HEK293T (cell line): ENCODE data around the gene RAP2B.

Source experiments
- ARNT ChIP-seq: fragments of 450-650 bp; IDR thresholded peaks from 2 replicates; pipeline ENCODE4 v1.6.1; 2017; ENCODE audit warnings: mild to moderate bottlenecking
- BHLHE40 ChIP-seq: fragments of 450-650 bp; IDR thresholded peaks from 2 replicates; pipeline ENCODE4 v1.6.1; 2016; ENCODE audit warnings: mild to moderate bottlenecking, moderate library complexity, borderline replicate concordance
- ELF4 ChIP-seq: fragments of 450-650 bp; IDR thresholded peaks from 2 replicates; pipeline ENCODE4 v1.6.1; 2017; ENCODE audit warnings: antibody characterized with exemption
- FOXA1 ChIP-seq: fragments of 450-650 bp; IDR thresholded peaks from 2 replicates; pipeline ENCODE4 v1.6.1; 2016; ENCODE audit warnings: mild to moderate bottlenecking
- FOXK2 ChIP-seq: fragments of 450-650 bp; IDR thresholded peaks from 2 replicates; pipeline ENCODE4 v1.6.1; 2016; ENCODE audit warnings: mild to moderate bottlenecking
- FOXM1 ChIP-seq: fragments of 450-650 bp; IDR thresholded peaks from 2 replicates; pipeline ENCODE4 v1.6.1; 2017; ENCODE audit warnings: mild to moderate bottlenecking, borderline replicate concordance
- HDGF ChIP-seq: fragments of 450-650 bp; IDR thresholded peaks from 2 replicates; pipeline ENCODE4 v1.6.1; 2017; ENCODE audit warnings: antibody characterized with exemption, borderline replicate concordance
- LEF1 ChIP-seq: fragments of 450-650 bp; IDR thresholded peaks from 2 replicates; pipeline ENCODE4 v1.6.1; 2017; ENCODE audit warnings: mild to moderate bottlenecking, borderline replicate concordance
- NFRKB ChIP-seq: fragments of 450-650 bp; IDR thresholded peaks from 2 replicates; pipeline ENCODE4 v1.6.1; 2016; ENCODE audit warnings: mild to moderate bottlenecking, moderate library complexity
- PKNOX1 ChIP-seq: fragments of 450-650 bp; IDR thresholded peaks from 2 replicates; pipeline ENCODE4 v1.6.1; 2016
- SP1 ChIP-seq: fragments of 450-650 bp; IDR thresholded peaks from 2 replicates; pipeline ENCODE4 v1.6.1; 2017
- SUZ12 ChIP-seq: fragments of 450-650 bp; IDR thresholded peaks from 2 replicates; pipeline ENCODE4 v1.6.1; 2016; ENCODE audit warnings: mild to moderate bottlenecking
- TARDBP ChIP-seq: fragments of 450-650 bp; IDR thresholded peaks from 2 replicates; pipeline ENCODE4 v1.6.1; 2016
- ZNF384 ChIP-seq: fragments of 450-650 bp; IDR thresholded peaks from 2 replicates; pipeline ENCODE4 v1.6.1; 2016

DNA sequence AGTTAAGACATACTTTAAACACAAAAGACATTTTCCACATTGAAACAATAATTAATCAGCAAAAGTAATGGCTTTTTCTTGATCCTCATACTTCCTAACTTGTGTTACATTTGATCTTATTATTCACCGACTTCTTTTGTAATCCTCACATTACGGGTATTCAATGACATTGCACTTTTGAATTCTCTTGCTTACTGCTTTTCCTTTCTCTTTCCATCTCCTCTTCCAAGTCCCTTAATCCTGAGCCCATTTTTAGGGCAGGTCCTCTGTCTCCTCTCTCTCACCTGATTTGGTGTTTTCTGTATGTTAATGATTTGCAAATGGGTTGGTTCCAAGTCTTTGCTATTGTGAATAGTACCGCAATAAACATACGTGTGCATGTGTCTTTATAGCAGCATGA lies 48.5 kb upstream of the RAP2B start:
- TF ChIP-seq SP1: no peak
- no peak for TF ChIP-seq ELF4
- no peak for TF ChIP-seq ZNF384
- TF ChIP-seq TARDBP: no peak
- TF ChIP-seq FOXA1: no peak
- TF ChIP-seq SUZ12: no peak
- TF ChIP-seq HDGF: no peak
- TF ChIP-seq FOXM1: no peak
- TF ChIP-seq BHLHE40: no peak
- TF ChIP-seq NFRKB: no peak
- no peak for TF ChIP-seq PKNOX1
- no peak for TF ChIP-seq LEF1
- TF ChIP-seq FOXK2: no peak
- no peak for TF ChIP-seq ARNT
